GM19468 (cell line): ENCODE measurements around the gene ZNF865.

ENCODE experiments used
- ATAC-seq: cut with Tn5 transposase; IDR thresholded peaks from one replicate; pipeline ENCODE4 v1.9.1; 2021; ENCODE audit warnings: mild to moderate bottlenecking, moderate library complexity, moderate number of reproducible peaks; ENCODE audit not compliant: unreplicated experiment; ENCODE audit errors: extremely low read depth

The ZNF865 gene

GRCh38 chr19:55621673-55622231, 16.3 kb downstream of the ZNF865 start:
- ATAC-seq, result no peak

- ATAC-seq, result no peak
Measured at GRCh38 chr19:55622242-55622969, 17.0 kb downstream of the ZNF865 start.

- no peak for ATAC-seq
Measured at GRCh38 chr19:55623130-55623529, 17.7 kb downstream of the ZNF865 start.

GRCh38 chr19:55623561-55623960, 18.1 kb downstream of the ZNF865 start:
- no peak for ATAC-seq

- no peak for ATAC-seq
Measured at GRCh38 chr19:55624109-55625003, 18.9 kb downstream of the ZNF865 start, which contains the start of gene ZNF784. ZNF784 (minus strand) TSS chr19:55624566; CDS start chr19:55624561, 5 bp downstream.

GRCh38 chr19:55625004-55625326, 19.5 kb downstream of the ZNF865 start:
- no peak for ATAC-seq

- ATAC-seq, result no peak
Measured at GRCh38 chr19:55626350-55626749, 20.9 kb downstream of the ZNF865 start.

DNA sequence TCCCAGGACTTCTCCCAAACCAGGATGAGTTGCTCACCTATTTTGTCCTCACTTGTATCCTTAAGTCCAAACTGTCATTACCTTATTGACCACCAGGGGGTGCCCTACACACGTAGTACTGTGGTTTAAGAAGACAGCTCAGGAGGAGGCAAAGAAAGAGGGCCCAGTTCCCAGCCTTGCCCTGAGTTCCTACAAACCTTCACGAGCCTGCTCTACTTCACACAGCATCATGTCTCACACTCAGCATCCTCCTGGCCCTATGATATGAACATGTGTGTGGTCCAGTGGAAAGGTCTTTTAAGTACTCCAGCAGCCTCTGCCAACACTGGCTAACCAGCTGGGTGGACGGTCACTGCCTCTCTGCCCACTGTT, 27.0 kb downstream of the ZNF865 start:
- ATAC-seq, result no peak

DNA sequence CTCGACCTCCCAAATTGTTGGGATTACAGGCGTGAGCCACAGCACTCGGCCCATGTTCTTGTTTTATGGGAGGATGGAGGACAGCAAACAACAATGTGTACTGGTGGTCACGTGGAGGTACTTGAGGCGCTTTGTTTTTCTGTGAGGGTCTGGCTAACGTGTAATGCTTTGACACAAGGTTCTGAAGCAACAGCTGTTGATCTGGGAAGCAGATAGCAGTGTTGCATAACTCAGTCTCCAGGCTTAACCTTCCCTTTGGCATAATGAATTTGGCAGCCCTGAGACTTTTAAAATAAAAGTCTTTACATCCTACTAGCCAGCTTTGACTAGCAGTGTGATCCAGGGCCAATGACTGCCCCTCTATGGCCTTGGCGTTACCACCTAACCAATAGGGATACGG, 28.4 kb downstream of the ZNF865 start:
- ATAC-seq, result no peak

GRCh38 chr19:55635334-55635717, 29.9 kb downstream of the ZNF865 start:
- ATAC-seq, result no peak

- ATAC-seq, result no peak
Measured at GRCh38 chr19:55635856-55636440, 30.5 kb downstream of the ZNF865 start.

DNA sequence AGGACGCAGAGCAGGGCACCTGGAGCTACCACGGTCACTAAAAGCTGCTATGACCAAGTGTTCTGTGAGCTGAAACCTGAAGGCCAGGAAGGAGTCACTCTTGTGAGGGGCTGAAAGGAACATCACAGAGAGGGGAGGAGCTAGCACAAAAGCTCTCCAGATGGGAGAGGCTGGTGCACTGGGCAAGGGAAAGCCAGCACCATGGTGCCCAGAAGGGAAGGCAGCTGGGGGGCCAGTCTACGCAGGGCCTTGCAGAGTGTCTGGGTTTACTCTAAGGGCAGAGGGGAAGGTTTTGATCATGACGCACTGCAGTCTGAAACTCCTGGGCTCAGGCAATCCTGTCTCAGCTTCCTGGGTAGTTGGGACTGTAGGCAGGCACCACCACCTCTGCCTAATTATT, 31.3 kb downstream of the ZNF865 start:
- no peak for ATAC-seq

DNA sequence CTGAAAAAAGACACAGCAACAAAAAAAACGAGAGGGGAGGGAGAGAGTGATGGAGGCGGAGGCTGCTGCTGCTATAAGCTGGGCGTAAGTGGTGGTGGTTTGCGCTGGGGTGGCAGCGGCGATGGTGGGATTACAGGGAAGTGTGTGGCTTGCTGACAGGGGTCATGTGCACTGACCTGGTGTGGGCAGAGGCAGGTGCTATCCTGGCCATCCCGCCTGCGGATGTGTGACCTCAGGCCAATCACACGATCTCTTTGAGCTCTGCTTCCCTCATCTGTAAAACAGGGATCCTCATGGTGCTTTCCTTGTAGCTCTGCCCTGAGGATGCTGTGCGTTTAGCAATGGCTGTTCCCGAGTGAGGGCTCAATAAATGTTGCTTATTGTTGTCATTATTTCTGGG, 32.1 kb downstream of the ZNF865 start:
- ATAC-seq, result no peak

- ATAC-seq, result no peak
Measured at GRCh38 chr19:55638864-55639359, 33.5 kb downstream of the ZNF865 start.

- peak; percentile 19 for ATAC-seq
Measured at GRCh38 chr19:55640043-55640576, 34.7 kb downstream of the ZNF865 start.

GRCh38 chr19:55640577-55641425, 35.4 kb downstream of the ZNF865 start, which contains the start of gene ZNF580:
ZNF580 (plus strand) TSS chr19:55641002; CDS start chr19:55642509, 1,507 bp downstream.
- no peak for ATAC-seq

DNA sequence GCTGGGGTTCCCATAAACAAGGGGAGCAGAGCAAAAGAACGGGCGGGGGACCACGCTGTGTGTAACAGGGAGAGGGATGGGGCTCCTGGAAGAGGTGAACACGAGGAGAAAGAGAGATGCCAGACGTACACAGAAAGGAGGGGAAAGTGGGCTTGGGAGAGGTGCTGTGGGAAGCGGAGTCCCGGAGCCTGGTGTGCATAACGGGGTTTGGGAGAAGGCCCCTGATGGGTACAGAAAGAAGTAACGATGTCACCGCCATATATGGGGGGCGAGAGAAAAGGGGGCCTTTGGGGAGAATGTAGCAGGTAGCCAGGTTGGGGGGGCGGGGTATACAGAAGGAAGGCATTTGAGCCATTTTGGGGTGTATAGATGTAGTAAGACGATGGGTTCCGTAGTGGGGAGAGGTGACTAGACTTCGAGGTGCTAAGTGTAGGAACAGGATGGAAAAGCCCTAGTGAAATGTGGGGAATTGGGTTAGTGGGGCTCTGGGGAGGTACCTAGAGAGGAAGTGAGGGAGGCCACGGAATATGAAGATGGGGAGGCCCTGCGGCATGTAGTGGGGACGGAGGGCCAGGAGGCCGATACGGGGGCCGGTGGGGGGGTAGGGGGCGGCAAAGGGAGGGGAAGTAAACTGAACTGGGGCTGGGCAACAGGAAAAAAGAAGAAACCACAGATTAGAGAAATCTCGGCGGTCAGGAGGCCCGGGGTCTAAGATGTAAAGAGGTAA, 36.1 kb downstream of the ZNF865 start:
- ATAC-seq, result no peak

- ATAC-seq, result no peak
Measured at GRCh38 chr19:55642153-55643002, 36.9 kb downstream of the ZNF865 start.
